Measurements from ENCODE around the gene ALS2.

ALS2 gene

DNA sequence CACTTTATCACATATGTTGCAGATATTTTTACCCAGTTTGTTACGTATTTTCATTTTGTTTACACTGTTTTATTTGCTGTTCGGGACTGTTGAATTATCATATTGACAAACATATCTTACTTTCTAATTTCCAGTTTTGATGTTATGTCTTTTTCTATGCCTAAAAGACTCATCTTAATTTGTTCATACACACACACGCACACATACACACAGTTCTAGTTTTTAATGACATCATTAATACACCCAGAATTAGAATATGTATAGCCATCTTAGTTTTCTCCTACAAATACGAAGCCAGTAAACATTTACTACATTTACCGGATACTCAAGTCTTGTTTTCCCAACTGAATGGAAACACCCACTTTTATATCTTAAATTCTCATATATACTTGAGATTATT is 29.2 kb downstream of the ALS2 start:
- H3K4me3 ChIP-seq: no peak overlapping the region
- no peak for TF ChIP-seq Cebpa-rat (IDR thresholded peaks at IDR 0.05)
- no peaks in the 10 kb centered on the region for H3K27me3 ChIP-seq
- no peaks in the 10 kb centered on the region for H3K9me3 ChIP-seq (replicated peaks in 1 of 11)
- H3K36me3 ChIP-seq: peaks cover 6 to 68% (median 26%) of the 10 kb centered on the region in 11 experiments
- no peaks in the 10 kb centered on the region for H3K4me1 ChIP-seq
- H4K20me1 ChIP-seq: no peaks in the 10 kb centered on the region; a peak in 1 of 22 replicates
- no peak overlapping the region for H3K9ac ChIP-seq
- H3K27ac ChIP-seq: no peak overlapping the region
- H3K4me2 ChIP-seq: no peak overlapping the region

DNA sequence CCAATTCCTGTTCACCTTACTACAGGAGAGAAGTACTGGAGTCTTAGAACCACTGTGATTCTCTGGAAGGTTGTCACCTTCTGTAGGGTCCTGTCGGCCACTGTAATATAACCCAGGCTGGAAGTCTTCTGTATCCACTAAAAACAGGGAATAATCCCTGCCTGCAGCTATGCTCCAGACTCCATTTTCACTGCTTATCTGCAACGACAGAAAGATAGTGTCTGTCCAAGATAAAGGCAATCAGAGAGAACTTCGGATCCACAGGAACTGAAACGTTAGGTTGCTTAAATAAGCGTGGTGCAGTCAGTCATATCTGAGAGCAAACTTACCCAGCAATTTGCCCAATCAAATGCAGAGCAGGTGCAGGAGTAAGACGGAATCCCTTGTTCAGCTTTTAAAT is 34.2 kb downstream of the ALS2 start:
- H3K4me3 ChIP-seq: no peak overlapping the region
- no peaks in the 10 kb centered on the region; a peak in 1 of 22 replicates for H4K20me1 ChIP-seq
- H3K27ac ChIP-seq: no peak overlapping the region
- peaks cover 38 to 91% (median 58%) of the 10 kb centered on the region in 11 experiments for H3K36me3 ChIP-seq
- H3K9ac ChIP-seq: no peak overlapping the region
- H3K4me1 ChIP-seq: no peaks in the 10 kb centered on the region
- H3K9me3 ChIP-seq (replicated peaks in 1 of 11): no peaks in the 10 kb centered on the region
- no peaks in the 10 kb centered on the region for H3K27me3 ChIP-seq
- no peak overlapping the region for H3K4me2 ChIP-seq
- TF ChIP-seq Cebpa-rat (IDR thresholded peaks at IDR 0.05): no peak

DNA sequence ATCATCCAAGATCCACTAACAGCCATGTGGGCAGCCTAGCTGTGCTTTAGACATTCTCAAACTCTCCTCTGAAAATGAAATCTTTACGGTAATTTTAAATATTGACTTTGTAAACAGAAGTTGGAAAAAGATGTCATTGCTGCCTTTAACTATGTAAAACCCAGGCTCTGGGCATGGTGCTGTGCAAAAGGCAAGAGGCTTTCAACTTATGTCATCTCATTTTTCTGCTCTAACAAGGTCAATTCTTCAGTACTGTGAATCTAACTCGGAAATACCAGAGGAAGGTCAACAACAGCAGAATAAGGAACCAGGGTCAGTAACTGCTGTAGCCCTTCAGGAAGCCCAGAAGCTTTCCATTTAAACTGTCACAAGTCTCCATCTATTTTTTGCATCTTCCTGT is 45.2 kb downstream of the ALS2 start:
- Histone ChIP-seq H3K4me3 (no peak overlapping the region), H3K9ac (no peak overlapping the region), H3K4me1 (no peaks in the 10 kb centered on the region), H4K20me1 (no peaks in the 10 kb centered on the region), H3K4me2 (no peak overlapping the region), H3K36me3 (peaks cover 27 to 97% (median 54%) of the 10 kb centered on the region in 11 experiments), H3K27ac (no peak overlapping the region), H3K9me3 (replicated peaks in 1 of 11) (peaks cover 11 to 22% (median 16%) of the 10 kb centered on the region in 11 experiments; a peak in 18 of 22 replicates), H3K27me3 (no peaks in the 10 kb centered on the region)
- TF ChIP-seq Cebpa-rat (IDR thresholded peaks at IDR 0.05): no peak

DNA sequence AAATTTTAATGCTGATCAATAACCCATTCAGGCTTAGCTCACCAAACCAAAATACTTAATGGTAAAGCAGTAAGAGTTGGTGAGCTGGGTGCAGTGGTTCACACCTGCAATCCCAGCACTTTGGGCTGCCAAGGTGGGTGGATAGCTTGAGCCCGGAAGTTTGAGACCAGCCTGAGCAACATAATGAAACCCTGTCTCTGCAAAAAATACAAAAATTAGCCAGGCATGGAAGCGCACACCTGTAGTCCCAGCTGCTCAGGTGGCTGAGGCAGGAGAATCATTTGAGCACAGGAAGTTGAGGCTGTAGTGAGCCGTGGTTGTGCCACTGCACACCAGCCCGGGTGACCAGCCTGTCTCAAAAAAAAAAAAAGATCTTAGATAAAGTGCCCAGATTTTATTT is 46.6 kb downstream of the ALS2 start:
- H3K9me3 ChIP-seq (replicated peaks in 1 of 11): peaks cover 11 to 22% (median 16%) of the 10 kb centered on the region in 11 experiments; a peak in 18 of 22 replicates
- H3K4me1 ChIP-seq: no peaks in the 10 kb centered on the region
- H3K27me3 ChIP-seq: no peaks in the 10 kb centered on the region
- TF ChIP-seq Cebpa-rat (IDR thresholded peaks at IDR 0.05): no peak
- H3K9ac ChIP-seq: no peak overlapping the region
- no peaks in the 10 kb centered on the region for H4K20me1 ChIP-seq
- no peak overlapping the region for H3K4me3 ChIP-seq
- no peak overlapping the region for H3K4me2 ChIP-seq
- H3K36me3 ChIP-seq: peaks cover 28 to 100% (median 57%) of the 10 kb centered on the region in 11 experiments
- H3K27ac ChIP-seq: no peak overlapping the region

DNA sequence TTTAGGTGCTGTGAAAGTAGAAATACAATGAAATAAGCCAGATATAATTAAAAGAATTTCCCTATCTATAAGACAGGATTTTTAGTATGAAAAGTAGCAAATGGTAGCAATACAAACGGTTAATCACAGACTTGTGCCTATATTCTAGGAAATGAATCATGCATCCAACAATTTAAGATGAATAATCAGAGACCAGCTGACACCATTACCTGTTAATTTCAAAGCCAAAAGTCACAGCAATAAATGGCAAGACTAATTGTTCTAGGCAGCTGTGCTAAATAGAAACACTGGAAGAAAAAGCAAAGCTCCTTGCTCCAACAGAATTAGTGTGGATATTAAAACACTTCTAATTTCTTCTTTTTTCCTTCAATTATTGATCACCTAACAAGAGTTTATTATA is 47.2 kb downstream of the ALS2 start:
- Histone ChIP-seq H3K9ac (no peak overlapping the region), H3K27me3 (no peaks in the 10 kb centered on the region), H4K20me1 (no peaks in the 10 kb centered on the region), H3K27ac (no peak overlapping the region), H3K9me3 (replicated peaks in 1 of 11) (peaks cover 11 to 22% (median 16%) of the 10 kb centered on the region in 11 experiments; a peak in 18 of 22 replicates), H3K4me3 (no peak overlapping the region), H3K36me3 (peaks cover 28 to 100% (median 60%) of the 10 kb centered on the region in 11 experiments), H3K4me2 (no peak overlapping the region), H3K4me1 (no peaks in the 10 kb centered on the region)
- TF ChIP-seq Cebpa-rat (IDR thresholded peaks at IDR 0.05): no peak

DNA sequence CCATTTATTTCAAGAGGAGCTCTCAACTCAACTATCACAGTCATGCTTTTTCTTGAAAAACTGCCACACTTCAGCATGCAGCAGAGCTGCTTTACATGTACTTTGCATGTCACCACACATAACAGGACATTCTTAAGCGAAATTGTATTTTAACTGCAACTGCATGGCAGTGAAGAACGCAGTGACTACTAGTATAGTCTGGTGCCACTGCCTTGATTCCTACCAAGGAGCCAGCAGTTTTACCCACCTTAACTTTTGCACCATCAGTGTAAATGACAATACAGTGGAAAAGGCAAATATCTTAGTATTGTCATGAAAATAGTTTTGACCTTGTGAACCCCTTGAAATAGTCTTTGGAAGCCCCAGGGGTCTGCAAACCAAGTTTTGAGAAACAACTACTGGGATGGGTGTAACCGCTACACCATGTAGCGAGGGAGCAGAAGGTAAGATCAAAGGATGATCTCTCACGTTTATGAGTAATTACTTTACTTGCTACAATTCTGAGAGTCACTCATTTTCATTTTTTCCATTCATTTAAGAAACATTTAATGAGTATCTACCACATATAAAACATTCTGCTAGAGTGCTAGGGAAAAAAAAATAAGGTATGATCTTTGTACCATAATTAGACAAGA is 50.0 kb downstream of the ALS2 start:
- Histone ChIP-seq H3K9ac (no peak overlapping the region), H3K4me3 (no peak overlapping the region), H3K27me3 (no peaks in the 10 kb centered on the region), H3K4me1 (no peaks in the 10 kb centered on the region), H3K27ac (no peak overlapping the region), H4K20me1 (no peaks in the 10 kb centered on the region), H3K4me2 (no peak overlapping the region), H3K9me3 (replicated peaks in 1 of 11) (0 out of 22 replicates have a peak, but pooled peaks cover 0 to under 1% (median 0%) of the 10 kb centered on the region in 11 experiments), H3K36me3 (peaks cover 25 to 100% (median 58%) of the 10 kb centered on the region in 11 experiments; a peak in 21 of 22 replicates)
- no peak for TF ChIP-seq Cebpa-rat (IDR thresholded peaks at IDR 0.05)

DNA sequence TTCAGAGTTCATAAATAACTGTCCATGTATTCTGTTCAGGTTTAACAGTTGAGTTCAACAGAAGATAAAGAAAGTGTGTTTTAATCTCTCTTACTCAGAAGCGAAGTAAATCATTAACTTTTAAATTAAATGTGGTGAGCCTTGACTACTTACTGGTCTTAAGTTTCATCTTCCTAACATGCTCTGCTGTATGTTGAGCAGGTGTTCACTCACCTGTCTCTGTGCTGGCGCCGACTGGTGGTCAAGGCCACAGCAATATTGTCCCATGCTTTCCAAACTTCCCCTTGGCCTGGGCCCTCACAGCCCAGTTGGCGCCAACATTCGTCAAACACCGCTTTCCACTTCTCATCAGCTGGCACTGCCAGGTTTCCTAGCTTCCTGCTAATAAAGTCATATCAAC is 65.3 kb downstream of the ALS2 start:
- no peak for TF ChIP-seq Cebpa-rat (IDR thresholded peaks at IDR 0.05)
- H3K4me2 ChIP-seq: no peak overlapping the region
- H4K20me1 ChIP-seq: no peaks in the 10 kb centered on the region
- no peaks in the 10 kb centered on the region for H3K27me3 ChIP-seq
- no peaks in the 10 kb centered on the region for H3K4me1 ChIP-seq
- no peak overlapping the region for H3K27ac ChIP-seq
- no peak overlapping the region for H3K9ac ChIP-seq
- peaks cover 46 to 97% (median 73%) of the 10 kb centered on the region in 11 experiments for H3K36me3 ChIP-seq
- H3K9me3 ChIP-seq (replicated peaks in 1 of 11): peaks cover 5 to 14% (median 9%) of the 10 kb centered on the region in 11 experiments; a peak in 16 of 22 replicates
- H3K4me3 ChIP-seq: no peak overlapping the region

DNA sequence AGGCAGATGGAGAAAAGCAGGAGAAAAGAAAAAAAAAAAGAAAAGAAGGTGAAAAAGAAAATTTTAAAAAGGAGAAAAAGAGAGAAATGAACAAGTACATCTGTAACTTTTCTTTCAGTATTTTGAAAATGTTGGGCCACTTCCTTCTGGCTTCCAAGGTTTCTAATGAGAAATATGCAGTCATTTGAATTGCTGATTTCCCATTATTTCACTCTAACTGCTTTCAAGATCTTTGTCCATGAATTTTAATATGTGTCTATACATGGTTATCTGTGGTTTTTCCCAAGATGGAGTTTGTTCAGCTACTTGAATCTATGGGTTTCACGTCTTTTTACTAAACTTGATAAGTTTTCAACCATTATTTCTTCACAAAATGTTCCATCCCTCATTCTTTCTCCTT is 68.0 kb downstream of the ALS2 start:
- Histone ChIP-seq H3K4me2 (no peak overlapping the region), H3K27me3 (no peaks in the 10 kb centered on the region), H3K9ac (no peak overlapping the region), H3K27ac (no peak overlapping the region), H4K20me1 (no peaks in the 10 kb centered on the region), H3K4me1 (no peaks in the 10 kb centered on the region; a peak in 1 of 20 replicates), H3K4me3 (no peak overlapping the region), H3K36me3 (peaks cover 44 to 98% (median 74%) of the 10 kb centered on the region in 11 experiments), H3K9me3 (replicated peaks in 1 of 11) (no peaks in the 10 kb centered on the region)
- no peak for TF ChIP-seq Cebpa-rat (IDR thresholded peaks at IDR 0.05)

DNA sequence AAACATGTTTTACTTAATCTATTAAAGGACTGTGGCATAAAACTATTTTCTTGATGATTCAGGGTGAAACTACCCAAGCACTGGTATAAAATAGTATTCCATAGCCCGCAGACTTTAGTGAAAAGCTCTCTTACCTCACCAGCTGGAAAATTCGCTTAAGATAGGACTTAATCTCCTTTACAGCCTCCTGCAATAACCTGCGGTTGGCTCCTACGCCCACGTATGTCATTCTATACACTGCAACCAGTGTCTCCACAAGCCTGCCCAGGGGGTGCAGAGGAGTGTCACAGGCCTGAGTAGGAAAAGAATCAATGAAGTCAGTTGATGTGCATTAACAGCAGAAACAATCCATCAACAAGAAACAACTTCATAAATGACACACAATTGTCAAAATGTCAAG is 71.0 kb downstream of the ALS2 start:
- Histone ChIP-seq H3K27me3 (no peaks in the 10 kb centered on the region), H4K20me1 (no peaks in the 10 kb centered on the region), H3K4me2 (no peak overlapping the region), H3K4me1 (peaks cover 0 to 5% (median 0%) of the 10 kb centered on the region in 10 experiments; a peak in 1 of 20 replicates), H3K9ac (no peak overlapping the region), H3K36me3 (peaks cover 37 to 96% (median 69%) of the 10 kb centered on the region in 11 experiments), H3K27ac (no peak overlapping the region), H3K9me3 (replicated peaks in 1 of 11) (no peaks in the 10 kb centered on the region), H3K4me3 (no peak overlapping the region)
- TF ChIP-seq Cebpa-rat (IDR thresholded peaks at IDR 0.05): no peak

DNA sequence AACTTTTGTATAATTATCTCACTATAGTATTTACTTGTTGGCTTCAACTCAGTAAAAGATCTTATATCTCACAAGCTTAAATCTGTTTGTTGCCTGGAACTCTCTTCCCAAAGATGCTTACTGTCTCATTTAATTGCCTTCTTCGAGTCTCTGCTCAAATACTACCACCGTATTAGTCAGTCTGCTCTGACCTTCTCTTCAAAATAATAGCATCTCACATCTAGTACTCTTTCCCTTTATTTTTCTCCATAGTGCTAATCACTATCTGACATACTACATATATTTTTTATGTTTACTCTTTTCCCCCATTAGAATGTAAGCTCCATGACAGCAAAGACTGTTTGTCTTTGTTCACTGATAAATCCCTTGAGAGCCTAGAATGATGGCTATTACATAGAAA is 71.7 kb downstream of the ALS2 start:
- no peaks in the 10 kb centered on the region for H3K9me3 ChIP-seq (replicated peaks in 1 of 11)
- H3K4me1 ChIP-seq: peaks cover 0 to 5% (median 0%) of the 10 kb centered on the region in 10 experiments; a peak in 1 of 20 replicates
- H3K27me3 ChIP-seq: no peaks in the 10 kb centered on the region
- H3K4me2 ChIP-seq: no peak overlapping the region
- peaks cover 37 to 96% (median 69%) of the 10 kb centered on the region in 11 experiments for H3K36me3 ChIP-seq
- H3K27ac ChIP-seq: no peak overlapping the region
- H3K4me3 ChIP-seq: no peak overlapping the region
- no peaks in the 10 kb centered on the region for H4K20me1 ChIP-seq
- TF ChIP-seq Cebpa-rat (IDR thresholded peaks at IDR 0.05): no peak
- H3K9ac ChIP-seq: no peak overlapping the region

Data from BLaER1 treated with 17β-estradiol and CSF1 and Interleukin-3, amounts not matched to agents 10 nM and 100 nM (cell line).